HG03354 (cell line): Measurements from ENCODE around the gene ATP5F1D.
"Not testable (repeated sequence)": the region's sequence is repeated elsewhere in the genome, so short reads cannot be mapped to it uniquely, and the experiment has no call there.

ENCODE experiments used
- ATAC-seq: cut with Tn5 transposase; IDR thresholded peaks from one replicate; pipeline ENCODE4 v1.9.1; 2021; ENCODE audit warnings: mild to moderate bottlenecking; ENCODE audit not compliant: unreplicated experiment, poor library complexity, severe bottlenecking

ATP5F1D gene

DNA sequence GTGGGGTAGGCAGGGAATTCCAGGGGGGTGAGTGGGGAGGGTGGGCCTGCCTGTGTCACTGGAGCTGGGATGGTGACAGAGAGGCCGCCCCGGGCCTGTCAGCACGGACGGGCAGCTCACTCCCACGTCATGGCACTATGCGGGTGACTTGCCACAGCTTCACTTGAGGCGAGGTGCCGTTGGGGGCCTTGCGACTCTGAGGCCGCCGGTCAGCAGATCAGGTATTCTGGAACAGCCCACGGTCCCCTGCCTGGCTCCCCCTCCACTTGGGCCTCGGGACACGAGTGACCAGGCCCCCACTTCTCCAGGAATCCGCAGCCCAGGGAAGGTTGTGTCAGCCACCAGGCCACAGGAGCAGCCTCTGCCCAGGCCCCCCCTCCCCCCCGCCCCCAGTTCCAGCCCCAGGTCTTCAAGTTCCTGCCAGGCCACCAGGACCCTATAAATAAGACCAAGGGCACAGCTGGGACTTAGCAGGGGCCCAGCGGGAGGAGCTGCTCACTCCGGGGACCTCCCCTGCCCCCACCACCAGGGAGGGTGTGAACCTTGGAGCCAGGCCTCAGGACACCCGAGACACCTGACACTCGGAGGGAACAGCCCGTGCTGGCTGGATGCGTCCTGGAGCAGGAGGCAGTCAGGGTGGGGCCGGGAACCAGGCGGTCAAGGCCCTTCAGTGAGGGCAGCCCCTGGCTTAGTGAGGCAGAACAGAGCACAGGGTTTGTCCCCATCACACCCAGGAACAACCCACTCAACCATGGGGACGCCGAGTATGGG, 4.1 kb downstream of the ATP5F1D start:
- ATAC-seq: no peak

DNA sequence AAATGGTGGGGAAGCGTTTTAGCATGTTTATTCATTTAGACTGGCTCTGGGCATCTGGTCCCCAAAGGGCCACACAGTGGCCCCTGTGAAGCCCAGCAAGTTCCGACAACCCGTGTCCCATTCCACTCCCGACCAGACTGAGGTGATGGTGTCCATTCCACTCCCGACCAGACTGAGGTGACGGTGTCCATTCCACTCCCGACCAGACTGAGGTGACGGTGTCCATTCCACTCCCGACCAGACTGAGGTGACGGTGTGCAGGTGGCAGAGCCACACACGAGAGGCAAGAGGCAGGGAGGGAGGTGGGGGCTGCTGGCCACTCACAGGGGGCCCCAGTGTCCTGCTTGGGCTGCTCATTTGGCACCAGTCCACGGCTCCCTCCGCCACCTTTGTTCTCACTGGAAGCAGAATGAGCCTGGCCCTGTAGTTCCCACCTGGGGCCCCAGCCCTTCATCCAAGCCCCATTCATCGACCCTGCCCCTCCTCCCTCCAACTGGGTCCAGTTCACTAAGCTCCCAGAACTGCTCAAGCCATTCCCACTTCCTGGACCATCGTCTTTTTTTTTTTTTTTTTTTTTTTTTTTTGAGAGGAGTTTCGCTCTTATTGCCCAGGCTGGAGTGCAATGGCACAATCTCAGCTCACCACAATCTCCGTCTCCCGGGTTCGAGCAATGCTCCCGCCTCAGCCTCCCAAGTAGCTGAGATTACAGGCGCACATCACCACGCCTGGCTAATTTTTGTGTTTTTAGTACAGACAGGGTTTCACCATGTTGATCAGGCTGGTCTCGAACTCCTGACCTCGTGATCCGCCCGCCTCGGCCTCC, 4.9 kb downstream of the ATP5F1D start:
- not testable (repeated sequence) for ATAC-seq

DNA sequence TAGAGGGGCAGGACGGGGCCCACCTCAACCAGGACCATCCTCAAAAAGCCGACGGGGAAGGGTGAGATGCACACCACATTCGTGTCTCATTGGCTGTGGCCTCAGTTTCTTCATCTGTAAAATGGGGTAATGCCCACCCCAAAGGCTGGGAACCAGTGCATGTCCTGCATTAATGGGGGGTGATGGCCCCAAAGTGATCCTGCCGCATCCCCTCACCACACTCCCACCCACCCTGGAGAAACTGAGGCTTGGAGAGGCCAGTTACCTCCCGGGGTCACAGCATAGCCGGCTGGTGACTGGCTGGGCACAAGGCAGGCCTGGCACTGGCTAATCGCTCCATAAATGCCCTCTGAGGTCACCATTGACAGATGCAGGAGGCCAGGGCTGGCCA, 6.2 kb downstream of the ATP5F1D start:
- no peak for ATAC-seq

DNA sequence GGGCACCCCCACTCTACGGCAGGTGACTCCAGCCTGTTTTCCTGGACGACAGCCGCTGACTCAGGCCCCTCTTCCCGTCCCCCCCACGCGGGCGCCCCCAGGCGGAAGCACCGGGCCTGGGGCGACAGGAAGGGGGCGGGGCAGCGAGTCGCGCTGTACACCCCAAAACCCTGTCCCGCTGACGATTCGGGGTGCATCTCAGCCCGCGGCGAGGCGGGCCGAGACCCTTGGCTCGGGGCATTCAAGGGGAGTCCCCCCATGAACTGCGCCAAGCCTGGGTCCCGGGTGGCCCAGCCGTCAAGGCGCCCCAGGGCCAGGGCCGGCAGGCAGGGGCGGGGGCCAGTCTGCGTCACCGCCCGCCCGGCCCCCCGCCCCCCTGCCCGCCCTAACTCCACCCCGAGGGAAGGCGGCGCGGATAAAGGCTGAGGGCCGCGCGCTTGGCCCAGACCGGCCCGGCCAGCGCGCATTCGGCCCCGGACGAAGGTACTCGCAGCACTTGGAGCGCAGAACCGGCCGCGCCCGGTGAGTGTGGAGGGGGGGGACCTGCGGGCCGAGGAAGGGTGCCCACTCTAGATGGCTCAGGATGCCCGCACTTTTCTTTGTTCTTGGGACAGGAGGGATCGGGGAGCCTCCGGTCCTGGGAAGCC, 6.7 kb downstream of the ATP5F1D start, which contains the start of gene MIDN:
Gene MIDN, plus strand, starts transcription at position 445 of the 647 bp plus-strand sequence. CDS start 1,714 bp downstream, outside the sequence.
- ATAC-seq: peak; percentile 14

DNA sequence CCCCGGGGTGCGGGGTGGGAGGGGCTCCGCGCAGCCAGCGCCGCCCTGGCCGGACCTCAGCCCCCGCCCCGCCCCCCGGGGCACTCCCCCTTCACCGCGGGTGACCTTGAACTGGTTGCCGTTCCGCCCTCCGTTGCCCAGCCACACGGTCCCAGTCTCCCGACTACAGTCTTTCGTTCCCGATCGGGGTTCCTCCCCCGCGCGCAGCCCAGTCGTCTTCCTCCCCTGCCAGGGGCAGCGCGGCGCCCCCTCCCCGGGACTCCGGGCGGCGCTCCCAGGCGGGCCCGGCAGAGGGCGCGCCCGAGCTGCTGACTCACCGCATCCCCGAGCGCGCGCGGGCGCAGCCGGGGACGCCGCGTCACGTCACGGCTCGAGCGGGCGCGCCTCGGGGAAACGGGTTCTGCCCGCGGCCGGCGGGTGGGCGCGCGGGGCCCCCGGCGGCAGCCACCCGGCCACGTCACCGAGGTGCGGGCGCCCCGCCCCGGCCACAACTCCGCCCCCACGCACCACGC, 7.3 kb downstream of the ATP5F1D start:
- peak; percentile 31 for ATAC-seq

- peak; percentile 49 for ATAC-seq
Measured at GRCh38 chr19:1249298-1249989, 7.9 kb downstream of the ATP5F1D start.

DNA sequence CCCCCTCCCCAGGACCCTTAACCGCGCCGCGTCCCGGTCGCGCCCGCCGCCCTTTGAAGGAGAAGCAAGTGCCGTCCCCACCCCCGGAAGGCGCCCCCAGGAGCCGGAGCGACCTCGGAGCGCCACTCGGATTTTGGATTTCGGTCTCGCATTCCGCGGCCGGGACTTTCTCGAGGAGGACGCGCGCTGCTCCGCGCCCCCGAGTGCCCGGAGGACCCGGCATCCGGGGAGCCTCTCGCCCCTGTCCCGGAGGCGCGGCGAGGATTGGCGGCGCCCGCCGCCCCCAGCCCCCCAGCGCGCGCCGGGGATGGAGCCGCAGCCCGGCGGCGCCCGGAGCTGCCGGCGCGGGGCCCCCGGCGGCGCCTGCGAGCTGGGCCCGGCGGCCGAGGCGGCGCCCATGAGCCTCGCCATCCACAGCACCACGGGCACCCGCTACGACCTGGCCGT, 8.5 kb downstream of the ATP5F1D start:
- ATAC-seq: no peak

GRCh38 chr19:1250437-1251260, 9.1 kb downstream of the ATP5F1D start:
- ATAC-seq: no peak

- no peak for ATAC-seq
Measured at GRCh38 chr19:1251330-1252220, 10.0 kb downstream of the ATP5F1D start.

GRCh38 chr19:1252221-1252820, 10.8 kb downstream of the ATP5F1D start:
- no peak for ATAC-seq

DNA sequence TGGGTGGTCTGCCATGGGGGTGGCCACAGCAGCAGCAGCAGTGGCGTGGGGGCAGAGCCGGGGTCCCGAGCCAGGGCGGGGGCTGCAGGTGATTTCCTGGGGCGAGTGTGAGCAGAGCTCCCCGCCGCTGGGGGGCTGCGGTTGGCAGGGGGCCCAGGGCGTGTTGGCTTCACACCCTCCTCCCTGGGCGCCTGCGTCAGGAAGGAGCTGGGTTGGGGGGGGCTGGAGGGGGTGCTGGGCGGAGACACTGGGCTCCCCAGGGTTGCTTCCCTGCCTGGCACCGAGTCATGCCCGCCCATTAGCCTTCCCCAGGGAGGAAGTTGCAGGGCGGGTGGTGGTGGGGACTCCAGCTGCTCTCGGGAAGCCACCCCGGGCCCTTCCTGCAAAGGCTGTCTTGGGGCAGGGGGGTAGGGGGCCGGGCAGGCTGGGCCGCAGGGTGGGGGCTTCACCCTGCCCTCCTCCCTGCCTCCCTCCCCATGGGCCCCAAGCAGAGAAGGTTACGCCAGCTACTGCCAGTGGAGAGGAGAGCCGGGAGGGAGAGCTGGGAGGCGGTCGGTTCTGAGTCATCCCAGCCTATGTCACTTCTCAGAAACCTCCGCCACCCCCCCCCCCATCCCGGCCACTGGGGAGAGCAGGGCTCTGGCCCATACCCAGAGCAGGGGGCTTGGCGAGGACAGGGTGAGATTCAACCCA, 11.4 kb downstream of the ATP5F1D start:
- ATAC-seq: no peak

GRCh38 chr19:1253514-1254080, 12.0 kb downstream of the ATP5F1D start:
- no peak for ATAC-seq

DNA sequence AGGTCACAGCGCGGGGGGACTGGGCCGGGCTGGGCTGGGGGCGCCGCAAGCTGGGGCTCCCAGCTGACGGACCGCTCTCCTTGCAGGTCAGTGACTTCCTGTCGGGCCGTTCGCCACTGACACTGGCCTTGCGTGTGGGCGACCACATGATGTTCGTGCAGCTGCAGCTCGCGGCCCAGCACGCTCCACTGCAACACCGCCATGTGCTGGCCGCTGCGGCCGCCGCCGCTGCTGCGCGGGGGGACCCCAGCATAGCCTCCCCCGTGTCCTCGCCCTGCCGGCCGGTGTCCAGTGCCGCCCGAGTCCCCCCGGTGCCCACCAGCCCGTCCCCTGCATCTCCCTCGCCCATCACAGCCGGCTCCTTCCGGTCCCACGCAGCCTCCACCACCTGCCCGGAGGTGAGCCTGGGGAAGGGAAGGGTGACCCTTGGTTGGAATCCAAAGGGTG, 12.6 kb downstream of the ATP5F1D start:
- no peak for ATAC-seq

GRCh38 chr19:1254530-1255185, 13.1 kb downstream of the ATP5F1D start:
- ATAC-seq: no peak

- ATAC-seq: no peak
Measured at GRCh38 chr19:1255186-1256161, 13.9 kb downstream of the ATP5F1D start.
